GM23338 (cell line): ENCODE data around the gene RBPJ. TPM values are rescaled to one million over a fixed set of nuclear protein-coding genes. Genes with fewer than 3 reads are reported as not detected.

Source experiments
- JUNB ChIP-seq: IDR thresholded peaks from one replicate; pipeline ENCODE4 v1.6.1; 2016; ENCODE audit warnings: antibody characterized with exemption; ENCODE audit not compliant: unreplicated experiment
- NANOG ChIP-seq: IDR thresholded peaks from 2 replicates; pipeline ENCODE4 v1.6.1; 2016; ENCODE audit warnings: antibody characterized with exemption, borderline replicate concordance
- POLR2AphosphoS5 ChIP-seq: IDR thresholded peaks from 2 replicates; pipeline ENCODE4 v1.6.1; 2016; ENCODE audit warnings: antibody characterized with exemption, low read depth
- STAT1 ChIP-seq: IDR thresholded peaks from one replicate; pipeline ENCODE4 v1.6.1; 2016; ENCODE audit warnings: antibody characterized with exemption; ENCODE audit not compliant: unreplicated experiment
- ZNF114 ChIP-seq: fragments of 250-450 bp; sonication (Bioruptor Pico); IDR thresholded peaks from 2 replicates; pipeline ENCODE4 v1.5.0; 2020; ENCODE audit warnings: mild to moderate bottlenecking, moderate library complexity
- polyA plus RNA-seq: library from polyadenylated mRNA; unstranded; fragments of >200 nt; fragmentation: Nextera tagmentation; extraction: Ambion mirVana; gene quantifications from 2 replicates; pipeline ENCODE4 v1.2.1, GENCODE V29; 2016
- total RNA-seq: library from RNA; depleted of rRNA; stranded (reverse); fragments of >200 nt; shearing (Covaris generic); gene quantifications from 2 replicates; pipeline ENCODE4 v1.2.3, GENCODE V29; 2014
- TF ChIP-seq, protein P1 (sequence below), 2 experiments: fragments of 200-600 bp in 1 of 2; sonication (generic) in 1 of 2; conservative IDR thresholded peaks; 2 replicates each; pipeline versions ENCODE4 v1.5.1 to v1.6.1; 2016 to 2017; ENCODE audit warnings: antibody characterized with exemption in 2 of 2, low read depth in 2 of 2, mild to moderate bottlenecking in 2 of 2, moderate library complexity in 1 of 2
- TF ChIP-seq, protein P2 (sequence below): fragments of 250-450 bp; sonication (Bioruptor Pico); IDR thresholded peaks from 2 replicates; pipeline ENCODE4 v1.5.0; 2020; ENCODE audit warnings: mild to moderate bottlenecking, moderate library complexity

Gene RBPJ
- total and polyA plus RNA-seq, 2 experiments from 2014 or later: 212 to 457 TPM

DNA sequence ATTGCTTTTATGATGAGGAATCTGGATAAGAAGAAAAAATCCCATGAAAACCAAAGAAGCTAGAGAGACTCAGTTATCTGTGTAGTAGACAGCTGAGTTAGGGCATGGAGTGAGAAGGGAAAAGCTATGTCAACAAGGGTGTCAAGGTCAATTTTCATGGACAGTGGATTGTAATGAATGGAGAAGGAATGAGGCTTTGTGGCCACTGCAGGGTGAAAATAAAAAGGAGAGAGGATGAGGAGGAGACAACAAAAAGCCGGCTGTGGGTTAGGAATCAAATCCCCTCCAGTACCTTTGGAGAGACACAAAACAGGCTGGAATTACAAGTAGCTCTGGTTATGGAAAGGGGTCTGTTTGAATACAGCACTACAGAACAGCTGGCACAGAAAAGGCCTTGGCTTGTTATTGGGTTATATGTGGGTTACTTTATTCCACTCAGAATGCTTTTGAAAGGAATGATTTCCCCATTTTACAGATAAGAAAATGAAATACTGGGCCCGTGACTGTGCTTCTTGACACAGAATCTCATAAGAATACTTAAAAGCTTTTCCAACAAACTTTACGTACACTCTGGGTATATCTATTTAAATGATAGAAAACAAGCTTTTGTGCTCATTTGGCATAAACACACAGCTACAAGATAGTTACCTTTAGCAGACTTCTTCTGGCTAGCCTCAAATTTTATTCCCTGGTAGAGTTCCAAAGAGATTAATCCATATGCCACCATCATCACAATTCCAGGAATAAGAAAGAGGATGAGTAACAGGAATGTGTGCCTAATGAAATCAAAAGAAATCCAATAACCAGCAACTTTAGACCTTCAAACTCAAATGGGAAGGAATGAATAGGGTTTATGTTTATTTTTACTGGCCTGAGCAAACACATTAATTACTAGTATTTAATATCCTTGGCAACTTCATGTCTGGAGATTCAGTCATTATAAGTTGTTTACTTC lies 162.0 kb downstream of the RBPJ start (continued):
- TF ChIP-seq, protein P1, sequence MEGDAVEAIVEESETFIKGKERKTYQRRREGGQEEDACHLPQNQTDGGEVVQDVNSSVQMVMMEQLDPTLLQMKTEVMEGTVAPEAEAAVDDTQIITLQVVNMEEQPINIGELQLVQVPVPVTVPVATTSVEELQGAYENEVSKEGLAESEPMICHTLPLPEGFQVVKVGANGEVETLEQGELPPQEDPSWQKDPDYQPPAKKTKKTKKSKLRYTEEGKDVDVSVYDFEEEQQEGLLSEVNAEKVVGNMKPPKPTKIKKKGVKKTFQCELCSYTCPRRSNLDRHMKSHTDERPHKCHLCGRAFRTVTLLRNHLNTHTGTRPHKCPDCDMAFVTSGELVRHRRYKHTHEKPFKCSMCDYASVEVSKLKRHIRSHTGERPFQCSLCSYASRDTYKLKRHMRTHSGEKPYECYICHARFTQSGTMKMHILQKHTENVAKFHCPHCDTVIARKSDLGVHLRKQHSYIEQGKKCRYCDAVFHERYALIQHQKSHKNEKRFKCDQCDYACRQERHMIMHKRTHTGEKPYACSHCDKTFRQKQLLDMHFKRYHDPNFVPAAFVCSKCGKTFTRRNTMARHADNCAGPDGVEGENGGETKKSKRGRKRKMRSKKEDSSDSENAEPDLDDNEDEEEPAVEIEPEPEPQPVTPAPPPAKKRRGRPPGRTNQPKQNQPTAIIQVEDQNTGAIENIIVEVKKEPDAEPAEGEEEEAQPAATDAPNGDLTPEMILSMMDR (conservative IDR thresholded peaks at IDR 0.05; ENCODE audit: low read depth in 2 of 2): no peak
- TF ChIP-seq POLR2AphosphoS5: no peak
- no peak for TF ChIP-seq STAT1
- TF ChIP-seq NANOG: no peak
- TF ChIP-seq JUNB: no peak
- TF ChIP-seq, protein P2, sequence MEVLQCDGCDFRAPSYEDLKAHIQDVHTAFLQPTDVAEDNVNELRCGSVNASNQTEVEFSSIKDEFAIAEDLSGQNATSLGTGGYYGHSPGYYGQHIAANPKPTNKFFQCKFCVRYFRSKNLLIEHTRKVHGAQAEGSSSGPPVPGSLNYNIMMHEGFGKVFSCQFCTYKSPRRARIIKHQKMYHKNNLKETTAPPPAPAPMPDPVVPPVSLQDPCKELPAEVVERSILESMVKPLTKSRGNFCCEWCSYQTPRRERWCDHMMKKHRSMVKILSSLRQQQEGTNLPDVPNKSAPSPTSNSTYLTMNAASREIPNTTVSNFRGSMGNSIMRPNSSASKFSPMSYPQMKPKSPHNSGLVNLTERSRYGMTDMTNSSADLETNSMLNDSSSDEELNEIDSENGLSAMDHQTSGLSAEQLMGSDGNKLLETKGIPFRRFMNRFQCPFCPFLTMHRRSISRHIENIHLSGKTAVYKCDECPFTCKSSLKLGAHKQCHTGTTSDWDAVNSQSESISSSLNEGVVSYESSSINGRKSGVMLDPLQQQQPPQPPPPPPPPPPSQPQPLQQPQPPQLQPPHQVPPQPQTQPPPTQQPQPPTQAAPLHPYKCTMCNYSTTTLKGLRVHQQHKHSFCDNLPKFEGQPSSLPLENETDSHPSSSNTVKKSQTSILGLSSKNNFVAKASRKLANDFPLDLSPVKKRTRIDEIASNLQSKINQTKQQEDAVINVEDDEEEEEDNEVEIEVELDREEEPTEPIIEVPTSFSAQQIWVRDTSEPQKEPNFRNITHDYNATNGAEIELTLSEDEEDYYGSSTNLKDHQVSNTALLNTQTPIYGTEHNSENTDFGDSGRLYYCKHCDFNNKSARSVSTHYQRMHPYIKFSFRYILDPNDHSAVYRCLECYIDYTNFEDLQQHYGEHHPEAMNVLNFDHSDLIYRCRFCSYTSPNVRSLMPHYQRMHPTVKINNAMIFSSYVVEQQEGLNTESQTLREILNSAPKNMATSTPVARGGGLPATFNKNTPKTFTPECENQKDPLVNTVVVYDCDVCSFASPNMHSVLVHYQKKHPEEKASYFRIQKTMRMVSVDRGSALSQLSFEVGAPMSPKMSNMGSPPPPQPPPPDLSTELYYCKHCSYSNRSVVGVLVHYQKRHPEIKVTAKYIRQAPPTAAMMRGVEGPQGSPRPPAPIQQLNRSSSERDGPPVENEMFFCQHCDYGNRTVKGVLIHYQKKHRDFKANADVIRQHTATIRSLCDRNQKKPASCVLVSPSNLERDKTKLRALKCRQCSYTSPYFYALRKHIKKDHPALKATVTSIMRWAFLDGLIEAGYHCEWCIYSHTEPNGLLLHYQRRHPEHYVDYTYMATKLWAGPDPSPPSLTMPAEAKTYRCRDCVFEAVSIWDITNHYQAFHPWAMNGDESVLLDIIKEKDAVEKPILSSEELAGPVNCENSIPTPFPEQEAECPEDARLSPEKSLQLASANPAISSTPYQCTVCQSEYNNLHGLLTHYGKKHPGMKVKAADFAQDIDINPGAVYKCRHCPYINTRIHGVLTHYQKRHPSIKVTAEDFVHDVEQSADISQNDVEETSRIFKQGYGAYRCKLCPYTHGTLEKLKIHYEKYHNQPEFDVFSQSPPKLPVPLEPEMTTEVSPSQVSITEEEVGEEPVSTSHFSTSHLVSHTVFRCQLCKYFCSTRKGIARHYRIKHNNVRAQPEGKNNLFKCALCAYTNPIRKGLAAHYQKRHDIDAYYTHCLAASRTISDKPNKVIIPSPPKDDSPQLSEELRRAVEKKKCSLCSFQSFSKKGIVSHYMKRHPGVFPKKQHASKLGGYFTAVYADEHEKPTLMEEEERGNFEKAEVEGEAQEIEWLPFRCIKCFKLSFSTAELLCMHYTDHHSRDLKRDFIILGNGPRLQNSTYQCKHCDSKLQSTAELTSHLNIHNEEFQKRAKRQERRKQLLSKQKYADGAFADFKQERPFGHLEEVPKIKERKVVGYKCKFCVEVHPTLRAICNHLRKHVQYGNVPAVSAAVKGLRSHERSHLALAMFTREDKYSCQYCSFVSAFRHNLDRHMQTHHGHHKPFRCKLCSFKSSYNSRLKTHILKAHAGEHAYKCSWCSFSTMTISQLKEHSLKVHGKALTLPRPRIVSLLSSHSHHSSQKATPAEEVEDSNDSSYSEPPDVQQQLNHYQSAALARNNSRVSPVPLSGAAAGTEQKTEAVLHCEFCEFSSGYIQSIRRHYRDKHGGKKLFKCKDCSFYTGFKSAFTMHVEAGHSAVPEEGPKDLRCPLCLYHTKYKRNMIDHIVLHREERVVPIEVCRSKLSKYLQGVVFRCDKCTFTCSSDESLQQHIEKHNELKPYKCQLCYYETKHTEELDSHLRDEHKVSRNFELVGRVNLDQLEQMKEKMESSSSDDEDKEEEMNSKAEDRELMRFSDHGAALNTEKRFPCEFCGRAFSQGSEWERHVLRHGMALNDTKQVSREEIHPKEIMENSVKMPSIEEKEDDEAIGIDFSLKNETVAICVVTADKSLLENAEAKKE (CRISPR knock-in tag): no peak
- TF ChIP-seq ZNF114 (CRISPR knock-in tag): no peak
